ENCODE data around the gene HOXC5. TPM values are rescaled to one million over a fixed set of nuclear protein-coding genes. Genes with fewer than 3 reads are reported as not detected.
A peak's percentile ranks its signal among the peaks of the same experiment; 100 is the strongest.

HOXC5 gene
- total and polyA plus RNA-seq, 3 donors from 2014 or later, result 1.3 to 5.5 (median 1.9) TPM

GRCh38 chr12:53995378-53996239 is 37.2 kb upstream of the HOXC5 start:
- H3K36me3 ChIP-seq (ENCODE audit: low read depth, missing control alignments), result no peaks in the 10 kb centered on the region
- peaks cover 29% of the 10 kb centered on the region for H3K4me1 ChIP-seq
- H3K27ac ChIP-seq, result peak overlapping the region in 1 of 2 donors; percentile 39
- no peaks in the 10 kb centered on the region for H3K9me3 ChIP-seq
- H3K27me3 ChIP-seq, result peaks cover 3% of the 10 kb centered on the region
- intact Hi-C loops (cut with DNase I; ENCODE audit: low total_unique reads), result no loop called here
- WGBS, 2 donors, result 22 to 28% methylated on average over 34 to 47 of the region's 48 CpGs
- TF ChIP-seq CTCF (IDR thresholded peaks at IDR 0.05) (no peak), POLR2A (IDR thresholded peaks at IDR 0.05) (no peak)
- H3K4me3 ChIP-seq, result peak overlapping the region in 1 of 2 donors; percentile 38
- no peak for DNase-seq

DNA sequence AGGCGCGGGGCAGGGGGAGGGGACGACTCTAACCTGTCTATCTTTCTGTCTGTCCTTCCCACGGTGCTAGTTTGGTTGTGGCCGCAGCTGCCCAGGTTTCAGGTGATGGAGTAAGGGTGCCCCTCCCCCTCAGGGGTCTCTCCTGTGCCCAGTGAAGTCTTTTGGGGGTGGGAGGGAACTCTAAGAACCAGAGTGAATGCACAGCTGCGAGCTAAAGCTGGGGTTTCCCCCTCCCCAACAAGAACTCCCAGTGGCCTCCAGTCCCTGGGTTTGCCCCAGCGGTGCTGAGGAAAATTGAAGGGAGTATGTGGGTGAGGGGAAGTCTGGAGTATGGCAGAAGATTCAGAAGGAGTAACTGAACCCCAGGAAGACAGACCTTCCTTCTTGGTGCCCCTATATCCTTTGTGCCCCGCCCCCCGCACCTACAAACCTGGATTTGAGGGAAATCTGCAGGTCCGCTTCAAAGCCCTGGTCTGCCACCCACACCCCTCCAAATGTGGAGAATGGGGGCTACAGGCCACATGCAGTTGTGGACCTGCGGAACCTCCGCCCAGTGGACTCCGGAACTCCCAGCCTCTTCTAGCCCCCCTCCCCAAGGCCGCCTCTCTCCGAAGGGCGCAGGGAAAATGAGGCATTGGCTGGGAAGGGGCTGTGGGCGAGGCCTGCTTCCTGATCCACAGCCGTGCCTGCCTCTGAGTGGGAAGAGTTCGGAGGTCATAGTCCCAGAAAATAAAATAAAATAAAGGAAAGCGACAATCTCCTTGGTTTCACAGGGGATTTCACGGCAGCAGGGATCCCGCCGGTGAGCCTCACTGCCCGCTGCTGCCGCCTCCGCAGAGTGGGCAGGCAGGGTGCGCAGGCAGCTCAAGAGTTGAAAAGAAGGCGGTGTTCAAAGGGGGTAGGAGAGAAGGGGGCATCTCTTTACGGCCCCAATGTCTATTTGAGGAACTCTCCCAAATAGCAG is 36.3 kb upstream of the HOXC5 start:
- no peaks in the 10 kb centered on the region for H3K36me3 ChIP-seq (ENCODE audit: low read depth, missing control alignments)
- H3K4me3 ChIP-seq, result peak overlapping the region in 1 of 2 donors; percentile 38
- DNase-seq, result no peak
- peaks cover 38% of the 10 kb centered on the region for H3K4me1 ChIP-seq
- 50 to 56% methylated on average over 29 of the region's 29 CpGs for WGBS, 2 donors
- intact Hi-C loops (cut with DNase I; ENCODE audit: low total_unique reads), result no loop called here
- no peak for TF ChIP-seq POLR2A (IDR thresholded peaks at IDR 0.05)
- no peak for TF ChIP-seq CTCF (IDR thresholded peaks at IDR 0.05)
- H3K9me3 ChIP-seq, result no peaks in the 10 kb centered on the region
- H3K27me3 ChIP-seq, result peaks cover 3% of the 10 kb centered on the region
- peak overlapping the region in 1 of 2 donors; percentile 39 for H3K27ac ChIP-seq

DNA sequence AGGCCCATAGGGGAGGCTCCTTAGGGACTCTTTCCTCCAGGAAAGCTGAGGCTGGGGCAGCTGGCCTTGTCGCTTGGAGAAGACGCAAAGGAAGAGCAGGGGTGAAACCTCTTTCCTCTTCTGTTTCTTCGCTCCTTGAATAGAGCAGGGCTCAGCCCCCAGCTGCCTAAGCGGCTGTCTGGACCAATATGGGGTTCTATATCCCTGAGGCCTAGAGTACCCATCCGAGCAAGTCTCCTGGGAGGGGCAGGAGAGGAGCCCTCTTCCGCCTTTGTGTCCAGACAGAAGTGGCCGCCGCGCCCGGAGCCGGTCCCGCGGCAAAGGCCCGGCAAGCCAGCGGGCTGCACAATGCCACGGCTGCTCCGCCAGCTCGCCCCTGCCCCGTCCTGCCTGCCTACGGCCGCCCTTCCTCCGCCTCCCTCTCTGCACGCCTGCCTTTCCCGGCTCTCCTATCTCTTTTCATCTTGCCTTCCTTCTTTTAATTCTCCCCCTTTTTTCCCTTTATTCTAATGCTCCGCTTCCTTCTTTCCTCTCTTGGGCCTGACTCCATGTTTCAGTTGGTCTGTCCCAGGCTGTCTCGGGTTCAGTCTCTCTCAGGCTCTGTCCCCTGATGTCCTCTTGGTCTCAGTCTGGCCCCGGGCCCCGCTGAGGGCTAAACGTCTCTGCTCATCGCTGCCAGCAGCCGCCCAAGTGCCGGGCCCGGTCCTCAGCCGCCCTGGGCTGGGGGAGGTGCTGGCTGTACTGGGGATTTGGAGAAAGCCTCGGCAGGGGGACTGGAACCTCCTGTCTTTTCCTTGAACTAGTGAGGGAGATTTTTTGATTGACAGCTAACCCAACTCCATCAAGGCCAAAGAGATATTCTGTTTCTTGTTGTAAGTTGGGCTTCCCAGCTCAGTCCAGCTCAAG is 35.4 kb upstream of the HOXC5 start:
- Histone ChIP-seq H3K9me3 (no peaks in the 10 kb centered on the region), H3K4me1 (peaks cover 40% of the 10 kb centered on the region), H3K36me3 (ENCODE audit: low read depth, missing control alignments) (no peaks in the 10 kb centered on the region), H3K4me3 (no peak overlapping the region), H3K27me3 (peaks cover 3% of the 10 kb centered on the region), H3K27ac (no peak overlapping the region)
- 31 to 41% methylated on average over 33 to 35 of the region's 35 CpGs for WGBS, 2 donors
- no peak for DNase-seq
- TF ChIP-seq POLR2A (IDR thresholded peaks at IDR 0.05), result no peak
- no peak for TF ChIP-seq CTCF (IDR thresholded peaks at IDR 0.05)
- intact Hi-C loops (cut with DNase I; ENCODE audit: low total_unique reads), result no loop called here

- no peaks in the 10 kb centered on the region for H3K36me3 ChIP-seq (ENCODE audit: low read depth, missing control alignments)
- WGBS, 2 donors, result 32 to 34% methylated on average over 8 to 11 of the region's 11 CpGs
- TF ChIP-seq CTCF (IDR thresholded peaks at IDR 0.05), result no peak
- TF ChIP-seq POLR2A (IDR thresholded peaks at IDR 0.05), result no peak
- H3K27me3 ChIP-seq, result peaks cover 3% of the 10 kb centered on the region
- intact Hi-C loops (cut with DNase I; ENCODE audit: low total_unique reads), result no loop called here
- no peak for DNase-seq
- H3K27ac ChIP-seq, result no peak overlapping the region
- peaks cover 40% of the 10 kb centered on the region for H3K4me1 ChIP-seq
- H3K4me3 ChIP-seq, result no peak overlapping the region
- no peaks in the 10 kb centered on the region for H3K9me3 ChIP-seq
Measured at GRCh38 chr12:53998110-53998899, 34.5 kb upstream of the HOXC5 start.

Data from testis (tissue), 3 donors.